MM.1S (cell line): Measurements from ENCODE around the gene MFRP.

Source experiments
- CTCF ChIP-seq: fragments of 300-600 bp; sonication (generic); IDR thresholded peaks from 2 replicates; pipeline ENCODE4 v1.5.1; 2016; ENCODE audit warnings: antibody characterized with exemption, low read length, mixed read lengths
- EZH2 ChIP-seq: fragments of 300-600 bp; sonication (generic); optimal IDR thresholded peaks from 2 replicates; pipeline ENCODE3; 2017; ENCODE audit warnings: low read depth, mild to moderate bottlenecking, antibody characterized with exemption, low read length, mixed read lengths
- EZH2phosphoT487 ChIP-seq: fragments of 300-600 bp; sonication (generic); IDR thresholded peaks from 2 replicates; pipeline ENCODE4 v1.6.1; 2018; ENCODE audit warnings: antibody characterized with exemption, low read length

- TF ChIP-seq CTCF (no peak), EZH2 (no peak), EZH2phosphoT487 (no peak)
Observed at GRCh38 chr11:119299416-119299815, 47.1 kb downstream of the MFRP start.
